Measurements from ENCODE around the gene GBP6.

The GBP6 gene

DNA sequence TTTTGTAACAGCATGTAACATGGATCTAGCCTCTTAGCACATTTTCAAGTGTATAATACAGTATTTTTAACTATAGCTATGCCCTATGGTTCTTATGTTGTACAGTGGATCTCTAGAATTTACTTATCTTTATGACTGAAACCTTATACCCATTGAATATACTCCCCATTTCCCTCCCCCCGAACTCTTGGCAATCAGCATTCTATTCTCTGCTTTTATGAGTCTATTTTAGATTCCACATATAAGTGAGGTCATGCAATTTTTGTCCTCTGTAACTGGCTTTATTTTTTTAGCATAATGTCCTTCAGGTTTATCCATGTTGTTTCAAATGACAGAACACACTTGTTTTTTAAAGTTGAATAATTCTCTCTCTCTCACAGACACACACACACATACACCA, 3.1 kb upstream of the GBP6 start:
- no peaks in the 10 kb centered on the region for H3K9me3 ChIP-seq (ENCODE audit: control insufficient read depth, low read length)
- no CpG with 5 or more reads among the region's 1 CpG for whole genome bisulfite sequencing
- no peak overlapping the region for H3K4ac ChIP-seq (ENCODE audit: low read depth in 1 of 2, low read length in 2 of 2)
- H2BK12ac ChIP-seq (ENCODE audit: low read length in 2 of 2): no peak overlapping the region
- H3K4me3 ChIP-seq (ENCODE audit: insufficient read depth in 1 of 2, low read depth in 1 of 2, low read length in 2 of 2): no peak overlapping the region
- H3K79me1 ChIP-seq (replicated peaks; ENCODE audit: low read length, poor library complexity, severe bottlenecking): no peaks in the 10 kb centered on the region
- no peak overlapping the region for H3K18ac ChIP-seq (ENCODE audit: low read depth in 1 of 2, low read length in 2 of 2)
- no peak overlapping the region for H3K9ac ChIP-seq (ENCODE audit: low read length)
- H2BK15ac ChIP-seq (ENCODE audit: low read depth, poor library complexity, severe bottlenecking): no peak overlapping the region
- no peak overlapping the region for H3K27ac ChIP-seq (ENCODE audit: low read length, poor library complexity, severe bottlenecking)
- H3K23ac ChIP-seq (ENCODE audit: low read length in 2 of 2): no peak overlapping the region
- peaks cover 0 to 7% of the 10 kb centered on the region in 2 experiments for H3K27me3 ChIP-seq (ENCODE audit: control insufficient read depth in 1 of 2, insufficient read depth in 1 of 2, low read length in 2 of 2)
- H2BK5ac ChIP-seq (ENCODE audit: low read depth, low read length, poor library complexity, severe bottlenecking): no peak overlapping the region
- no peak overlapping the region for H2AFZ ChIP-seq (ENCODE audit: low read depth, low read length)
- no peak overlapping the region for H3K4me2 ChIP-seq (ENCODE audit: low read length, poor library complexity, severe bottlenecking)
- H2BK120ac ChIP-seq (ENCODE audit: low read depth, low read length): no peak overlapping the region
- H3K4me1 ChIP-seq (ENCODE audit: control insufficient read depth, insufficient read depth, low read depth, low read length): no peaks in the 10 kb centered on the region
- no peak overlapping the region for H2AK5ac ChIP-seq (ENCODE audit: low read length, severe bottlenecking)
- H3K14ac ChIP-seq (ENCODE audit: low read length in 2 of 2): no peak overlapping the region
- no peak for DNase-seq
- no peak overlapping the region for H4K91ac ChIP-seq (ENCODE audit: low read length)
- no peak overlapping the region for H4K8ac ChIP-seq (ENCODE audit: low read length)
- H3K36me3 ChIP-seq (ENCODE audit: control insufficient read depth in 1 of 2, insufficient read depth in 2 of 2, low read depth in 1 of 2, low read length in 2 of 2): no peaks in the 10 kb centered on the region

DNA sequence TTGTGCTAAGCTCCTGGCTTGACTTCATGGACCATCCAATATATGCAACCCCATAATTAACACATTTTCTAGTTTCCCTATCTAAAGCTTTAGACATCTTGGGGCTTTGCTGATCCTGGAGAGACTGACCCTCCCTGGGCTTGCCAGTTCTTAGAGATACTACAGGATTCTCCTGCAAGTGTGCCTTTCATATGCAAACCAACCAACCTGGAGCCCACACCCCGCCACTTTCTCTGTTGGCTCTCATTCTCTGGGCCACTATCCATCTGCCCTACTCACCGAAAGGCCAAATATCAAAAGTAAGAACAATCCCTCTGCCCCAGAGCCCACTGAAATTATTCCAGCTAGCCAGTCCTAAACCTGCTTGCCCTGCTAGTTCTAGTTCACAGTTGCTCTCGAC, 2.2 kb upstream of the GBP6 start:
- Histone ChIP-seq H3K4ac (ENCODE audit: low read depth in 1 of 2, low read length in 2 of 2) (no peak overlapping the region), H3K23ac (ENCODE audit: low read length in 2 of 2) (no peak overlapping the region), H2BK15ac (ENCODE audit: low read depth, poor library complexity, severe bottlenecking) (no peak overlapping the region), H3K18ac (ENCODE audit: low read depth in 1 of 2, low read length in 2 of 2) (no peak overlapping the region), H3K36me3 (ENCODE audit: control insufficient read depth in 1 of 2, insufficient read depth in 2 of 2, low read depth in 1 of 2, low read length in 2 of 2) (no peaks in the 10 kb centered on the region), H3K14ac (ENCODE audit: low read length in 2 of 2) (no peak overlapping the region), H3K4me3 (ENCODE audit: insufficient read depth in 1 of 2, low read depth in 1 of 2, low read length in 2 of 2) (no peak overlapping the region), H2BK12ac (ENCODE audit: low read length in 2 of 2) (no peak overlapping the region), H3K27ac (ENCODE audit: low read length, poor library complexity, severe bottlenecking) (no peak overlapping the region), H3K4me1 (ENCODE audit: control insufficient read depth, insufficient read depth, low read depth, low read length) (no peaks in the 10 kb centered on the region), H3K79me1 (replicated peaks; ENCODE audit: low read length, poor library complexity, severe bottlenecking) (no peaks in the 10 kb centered on the region), H3K4me2 (ENCODE audit: low read length, poor library complexity, severe bottlenecking) (no peak overlapping the region), H2BK120ac (ENCODE audit: low read depth, low read length) (no peak overlapping the region), H2BK5ac (ENCODE audit: low read depth, low read length, poor library complexity, severe bottlenecking) (no peak overlapping the region), H3K9ac (ENCODE audit: low read length) (no peak overlapping the region), H3K27me3 (ENCODE audit: control insufficient read depth in 1 of 2, insufficient read depth in 1 of 2, low read length in 2 of 2) (peaks cover 0 to 7% of the 10 kb centered on the region in 2 experiments), H4K8ac (ENCODE audit: low read length) (no peak overlapping the region), H2AFZ (ENCODE audit: low read depth, low read length) (no peak overlapping the region), H4K91ac (ENCODE audit: low read length) (no peak overlapping the region), H3K9me3 (ENCODE audit: control insufficient read depth, low read length) (no peaks in the 10 kb centered on the region), H2AK5ac (ENCODE audit: low read length, severe bottlenecking) (no peak overlapping the region)
- DNase-seq: no peak
- WGBS: 84% methylated on average over 3 of the region's 3 CpGs

DNA sequence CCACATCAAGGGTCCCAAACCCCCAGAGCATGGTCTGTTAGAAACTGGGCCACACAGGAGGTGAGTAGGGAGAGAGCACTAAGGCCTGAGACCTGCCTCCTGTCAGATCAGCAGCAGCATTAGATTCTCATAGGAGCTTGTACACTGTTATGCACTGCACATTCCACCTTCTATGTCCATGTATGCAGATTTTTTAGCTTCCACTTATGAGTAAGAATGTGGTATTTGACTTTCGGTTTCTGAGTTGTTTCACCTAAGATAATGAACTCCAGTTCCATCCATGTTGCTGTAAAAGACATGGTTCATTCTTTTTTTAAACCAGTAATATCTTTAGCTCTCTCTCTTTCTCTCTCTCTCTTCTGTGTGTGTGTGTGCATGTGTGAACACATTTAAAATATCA, 663 bp upstream of the GBP6 start:
- H3K9me3 ChIP-seq (ENCODE audit: control insufficient read depth, low read length): no peaks in the 10 kb centered on the region
- no peak overlapping the region for H3K27ac ChIP-seq (ENCODE audit: low read length, poor library complexity, severe bottlenecking)
- H2BK15ac ChIP-seq (ENCODE audit: low read depth, poor library complexity, severe bottlenecking): no peak overlapping the region
- H3K36me3 ChIP-seq (ENCODE audit: control insufficient read depth in 1 of 2, insufficient read depth in 2 of 2, low read depth in 1 of 2, low read length in 2 of 2): no peaks in the 10 kb centered on the region
- H3K14ac ChIP-seq (ENCODE audit: low read length in 2 of 2): no peak overlapping the region
- H3K23ac ChIP-seq (ENCODE audit: low read length in 2 of 2): no peak overlapping the region
- peak; percentile 16 for DNase-seq
- H2BK120ac ChIP-seq (ENCODE audit: low read depth, low read length): no peak overlapping the region
- no peaks in the 10 kb centered on the region for H3K79me1 ChIP-seq (replicated peaks; ENCODE audit: low read length, poor library complexity, severe bottlenecking)
- H3K27me3 ChIP-seq (ENCODE audit: control insufficient read depth in 1 of 2, insufficient read depth in 1 of 2, low read length in 2 of 2): peaks cover 0 to 7% of the 10 kb centered on the region in 2 experiments
- no peak overlapping the region for H4K8ac ChIP-seq (ENCODE audit: low read length)
- no peak overlapping the region for H3K4me2 ChIP-seq (ENCODE audit: low read length, poor library complexity, severe bottlenecking)
- H3K4me3 ChIP-seq (ENCODE audit: insufficient read depth in 1 of 2, low read depth in 1 of 2, low read length in 2 of 2): no peak overlapping the region
- no peak overlapping the region for H4K91ac ChIP-seq (ENCODE audit: low read length)
- H3K4ac ChIP-seq (ENCODE audit: low read depth in 1 of 2, low read length in 2 of 2): no peak overlapping the region
- no peak overlapping the region for H2BK12ac ChIP-seq (ENCODE audit: low read length in 2 of 2)
- peak overlapping the region; percentile 27 for H3K9ac ChIP-seq (ENCODE audit: low read length)
- H2BK5ac ChIP-seq (ENCODE audit: low read depth, low read length, poor library complexity, severe bottlenecking): no peak overlapping the region
- no peak overlapping the region for H3K18ac ChIP-seq (ENCODE audit: low read depth in 1 of 2, low read length in 2 of 2)
- H2AK5ac ChIP-seq (ENCODE audit: low read length, severe bottlenecking): no peak overlapping the region
- H3K4me1 ChIP-seq (ENCODE audit: control insufficient read depth, insufficient read depth, low read depth, low read length): no peaks in the 10 kb centered on the region
- WGBS: no CpG with 5 or more reads among the region's 1 CpG
- H2AFZ ChIP-seq (ENCODE audit: low read depth, low read length): no peak overlapping the region

DNA sequence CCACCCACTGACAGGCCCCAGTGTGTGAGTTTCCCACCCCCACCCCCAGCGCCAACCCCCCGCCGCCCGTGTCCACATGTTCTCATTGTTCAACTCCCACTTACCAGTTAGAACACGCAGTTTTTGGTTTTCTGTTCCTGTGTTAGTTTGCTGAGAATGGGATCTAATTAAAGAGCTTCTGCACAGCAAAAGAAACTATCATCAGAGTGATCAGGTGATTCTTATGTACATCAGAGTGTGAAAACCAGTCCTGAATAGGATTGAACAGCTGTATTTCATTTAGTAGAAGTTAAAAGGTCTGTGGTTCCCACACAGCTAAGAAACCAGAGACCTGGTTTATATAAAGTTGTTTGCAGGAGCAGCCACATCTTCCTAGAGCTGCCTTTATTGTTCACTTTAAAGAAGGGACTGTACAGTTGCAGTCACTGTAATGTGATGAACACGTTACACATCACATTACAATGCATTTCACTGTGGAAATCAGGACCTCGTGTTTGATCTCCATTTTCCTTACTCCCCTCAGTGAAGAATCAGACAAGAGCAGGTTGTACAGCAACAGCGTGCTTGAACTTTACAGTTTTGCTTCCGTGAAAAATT, 1.2 kb downstream of the GBP6 start:
- Histone ChIP-seq H2AFZ (ENCODE audit: low read depth, low read length) (no peak overlapping the region), H4K8ac (ENCODE audit: low read length) (no peak overlapping the region), H3K9ac (ENCODE audit: low read length) (no peak overlapping the region), H3K23ac (ENCODE audit: low read length in 2 of 2) (no peak overlapping the region), H2BK12ac (ENCODE audit: low read length in 2 of 2) (no peak overlapping the region), H3K27me3 (ENCODE audit: control insufficient read depth in 1 of 2, insufficient read depth in 1 of 2, low read length in 2 of 2) (peaks cover 0 to 6% of the 10 kb centered on the region in 2 experiments), H3K4me1 (ENCODE audit: control insufficient read depth, insufficient read depth, low read depth, low read length) (no peaks in the 10 kb centered on the region), H3K27ac (ENCODE audit: low read length, poor library complexity, severe bottlenecking) (no peak overlapping the region), H3K4me2 (ENCODE audit: low read length, poor library complexity, severe bottlenecking) (no peak overlapping the region), H3K4me3 (ENCODE audit: insufficient read depth in 1 of 2, low read depth in 1 of 2, low read length in 2 of 2) (no peak overlapping the region), H3K4ac (ENCODE audit: low read depth in 1 of 2, low read length in 2 of 2) (no peak overlapping the region), H2BK5ac (ENCODE audit: low read depth, low read length, poor library complexity, severe bottlenecking) (no peak overlapping the region), H4K91ac (ENCODE audit: low read length) (no peak overlapping the region), H2AK5ac (ENCODE audit: low read length, severe bottlenecking) (no peak overlapping the region), H3K79me1 (replicated peaks; ENCODE audit: low read length, poor library complexity, severe bottlenecking) (no peaks in the 10 kb centered on the region), H2BK15ac (ENCODE audit: low read depth, poor library complexity, severe bottlenecking) (no peak overlapping the region), H3K18ac (ENCODE audit: low read depth in 1 of 2, low read length in 2 of 2) (no peak overlapping the region), H3K14ac (ENCODE audit: low read length in 2 of 2) (no peak overlapping the region), H2BK120ac (ENCODE audit: low read depth, low read length) (no peak overlapping the region), H3K9me3 (ENCODE audit: control insufficient read depth, low read length) (no peaks in the 10 kb centered on the region), H3K36me3 (ENCODE audit: control insufficient read depth in 1 of 2, insufficient read depth in 2 of 2, low read depth in 1 of 2, low read length in 2 of 2) (no peaks in the 10 kb centered on the region)
- WGBS: 90% methylated on average over 2 of the region's 9 CpGs
- DNase-seq: no peak

All from mesenchymal stem cell (in vitro differentiated cells and primary cell).